B cell (primary cell): Measurements from ENCODE around the gene TXLNA. TPM values are rescaled to one million over a fixed set of nuclear protein-coding genes. Genes with fewer than 3 reads are reported as not detected.

ENCODE experiments used
- ATAC-seq: fragments of 200-7000 bp; cut with Tn5 transposase; one replicate; pipeline ENCODE4 v1.10.0; 2021; ENCODE audit warnings: low read depth, mild to moderate bottlenecking, moderate number of reproducible peaks, moderate library complexity
- CTCF ChIA-PET: fragments of 350-600 bp; sonication (Branson Sonifier 250); formaldehyde crosslinking; loops from one replicate; lab custom pipeline; 2021; ENCODE audit warnings: antibody characterized with exemption, inconsistent platforms; lab: Charles Lee
- POLR2A ChIA-PET: fragments of 350-600 bp; sonication (Branson Sonifier 250); formaldehyde crosslinking; loops from one replicate; lab custom pipeline; 2021; ENCODE audit warnings: antibody characterized with exemption; lab: Charles Lee
- DNase-seq: peaks from one replicate; pipeline ENCODE4 v3.0.0; 2013
- H2AFZ ChIP-seq: 2 replicates; pipeline ENCODE4 v1.6.1; 2012; ENCODE audit warnings: mild to moderate bottlenecking, low read depth, low read length; ENCODE audit not compliant: insufficient read depth, poor library complexity, severe bottlenecking
- H3K27ac ChIP-seq, 2 donors: 1 replicate in 1 of 2; 2 replicates in 1 of 2; pipeline ENCODE4 v1.5.1; 2012 to 2013; ENCODE audit warnings: low read length in 2 of 2, mild to moderate bottlenecking in 2 of 2, moderate library complexity in 1 of 2
- H3K27me3 ChIP-seq, 4 experiments: fragments of 200-600 bp in 1 of 4; sonication (generic) in 1 of 4; replicated peaks in 1 of 4; 1 replicate in 2 of 4; 2 replicates in 2 of 4; pipeline versions ENCODE4 v1.6.1 to v1.7.0; 2013 to 2016; ENCODE audit warnings: low read length in 3 of 4, mild to moderate bottlenecking in 2 of 4, mixed read lengths in 1 of 4, moderate library complexity in 1 of 4; ENCODE audit not compliant: insufficient read depth in 4 of 4, control insufficient read depth in 3 of 4; ENCODE audit errors: control extremely low read depth in 1 of 4
- H3K36me3 ChIP-seq, 2 experiments: replicated peaks in 1 of 2; 1 replicate in 1 of 2; 2 replicates in 1 of 2; pipeline versions ENCODE4 v1.6.1 to v1.7.1; 2013; ENCODE audit warnings: low read length in 1 of 2; ENCODE audit not compliant: insufficient read depth in 2 of 2, control insufficient read depth in 1 of 2; ENCODE audit errors: control extremely low read depth in 1 of 2, extremely low read depth in 1 of 2
- H3K4me1 ChIP-seq, 2 donors: fragments of 200-600 bp in 1 of 2; sonication (generic) in 1 of 2; 1 replicate in 1 of 2; 2 replicates in 1 of 2; pipeline versions ENCODE4 v1.5.1 to v1.6.1; 2013 to 2017; ENCODE audit warnings: low read length in 2 of 2; ENCODE audit not compliant: control insufficient read depth in 2 of 2, insufficient read depth in 2 of 2
- H3K4me2 ChIP-seq: replicated peaks from 2 replicates; pipeline ENCODE3; 2012; ENCODE audit warnings: mild to moderate bottlenecking, low read depth, low read length; ENCODE audit not compliant: poor library complexity, severe bottlenecking
- H3K4me3 ChIP-seq, 5 experiments: fragments of 200-600 bp in 1 of 5; sonication (generic) in 1 of 5; 1 replicate in 3 of 5; 2 replicates in 2 of 5; pipeline versions ENCODE4 v1.5.1 to v1.7.0; 2011 to 2016; ENCODE audit warnings: low read length in 4 of 5, mild to moderate bottlenecking in 4 of 5, low read depth in 2 of 5, control low read depth in 1 of 5, moderate library complexity in 1 of 5; ENCODE audit not compliant: insufficient read depth in 1 of 5; ENCODE audit errors: control extremely low read depth in 1 of 5, extremely low read depth in 1 of 5
- H3K79me2 ChIP-seq: fragments of 200-600 bp; sonication (generic); one replicate; pipeline ENCODE4 v1.6.0; 2016; ENCODE audit warnings: low read length; ENCODE audit not compliant: control insufficient read depth, insufficient read depth
- H3K9ac ChIP-seq: fragments of 200-600 bp; sonication (generic); 2 replicates; pipeline ENCODE4 v1.6.1; 2017; ENCODE audit warnings: mild to moderate bottlenecking, low read length, moderate library complexity
- H3K9me3 ChIP-seq, 3 donors: one replicate each; pipeline versions ENCODE4 v1.6.1 to v1.7.1; 2013; ENCODE audit warnings: low read length in 2 of 3; ENCODE audit not compliant: control insufficient read depth in 2 of 3, insufficient read depth in 1 of 3; ENCODE audit errors: control extremely low read depth in 1 of 3
- H4K20me1 ChIP-seq: 2 replicates; pipeline ENCODE4 v1.6.0; 2012; ENCODE audit warnings: mild to moderate bottlenecking, low read length; ENCODE audit not compliant: insufficient read depth, control insufficient read depth, poor library complexity, severe bottlenecking
- H3K27ac Mint-ChIP-seq: one replicate; pipeline ENCODE4 v1.8.0; 2021; ENCODE audit warnings: mixed read lengths
- H3K27me3 Mint-ChIP-seq: one replicate; pipeline ENCODE4 v1.8.0; 2021; ENCODE audit warnings: mixed read lengths
- H3K4me1 Mint-ChIP-seq: one replicate; pipeline ENCODE4 v1.8.0; 2021; ENCODE audit warnings: mixed read lengths
- H3K4me3 Mint-ChIP-seq: one replicate; pipeline ENCODE4 v1.8.0; 2021; ENCODE audit warnings: mixed read lengths
- H3K9me3 Mint-ChIP-seq: one replicate; pipeline ENCODE4 v1.8.0; 2022; ENCODE audit warnings: mixed read lengths; ENCODE audit not compliant: insufficient read depth
- CTCF ChIP-seq: fragments of 200-600 bp; IDR thresholded peaks from one replicate; pipeline ENCODE4 v1.8.0; 2022; ENCODE audit warnings: antibody characterized with exemption, mild to moderate bottlenecking
- EZH2 ChIP-seq: IDR thresholded peaks from 2 replicates; pipeline ENCODE4 v1.6.1; 2012; ENCODE audit warnings: borderline replicate concordance, low read depth, mild to moderate bottlenecking, moderate library complexity, low read length; ENCODE audit not compliant: insufficient read depth, poor library complexity, severe bottlenecking
- WGBS: methylation state at CpG from one replicate; pipeline ENCODE4 v1.1.5; 2013; ENCODE audit warnings: missing lambda C conversion rate; ENCODE audit not compliant: insufficient coverage; 5-methylcytosine and 5-hydroxymethylcytosine counted together
- intact Hi-C: fragments of 100-400 bp; cut with micrococcal nuclease; formaldehyde crosslinking; loops from one replicate; pipeline ENCODE4 v1.10.0; 2022
- polyA plus RNA-seq: library from polyadenylated mRNA; depleted of rRNA; stranded (reverse); fragments of >200 nt; gene quantifications from 2 replicates; pipeline ENCODE4 v1.2.3, GENCODE V29; 2012
- total RNA-seq, 2 donors: library from RNA; stranded (reverse); fragments of 120-200 nt in 1 of 2; gene quantifications; 1 replicate in 1 of 2; 2 replicates in 1 of 2; pipeline versions ENCODE4 v1.2.3 to v1.2.4, GENCODE V29; 2013 to 2022

Gene TXLNA
- total and polyA plus RNA-seq, 2 donors (not counting 1 experiment from before 2014, with no cell fraction given) = 23.0 to 38.3 TPM

- Mint-ChIP-seq H3K27ac (peak overlapping the region; percentile 24), H3K4me3 (no peak overlapping the region)
- ATAC-seq = no peak
Measured at GRCh38 chr1:32197074-32197473, 17.6 kb downstream of the TXLNA start.

DNA sequence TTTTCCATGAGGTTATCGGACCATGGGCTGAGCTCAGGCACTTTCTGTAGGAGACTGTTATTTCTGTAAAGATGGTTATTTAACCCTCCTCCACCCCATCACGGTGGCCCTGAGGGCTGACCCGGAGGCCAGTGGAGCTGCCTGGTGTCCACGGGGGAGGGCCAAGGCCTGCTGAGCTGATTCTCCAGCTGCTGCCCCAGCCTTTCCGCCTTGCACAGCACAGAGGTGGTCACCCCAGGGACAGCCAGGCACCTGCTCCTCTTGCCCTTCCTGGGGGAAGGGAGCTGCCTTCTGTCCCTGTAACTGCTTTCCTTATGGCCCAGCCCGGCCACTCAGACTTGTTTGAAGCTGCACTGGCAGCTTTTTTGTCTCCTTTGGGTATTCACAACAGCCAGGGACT lies 18.4 kb downstream of the TXLNA start:
- TF ChIP-seq CTCF (no peak), EZH2 (no peak)
- Histone ChIP-seq H3K9me3 (no peaks in the 10 kb centered on the region), H3K27me3 (no peaks in the 10 kb centered on the region), H3K4me1 (peaks cover 12 to 29% of the 10 kb centered on the region in 2 donors), H3K4me3 (no peak overlapping the region), H3K36me3 (peaks cover 4 to 40% of the 10 kb centered on the region in 2 experiments), H4K20me1 (no peaks in the 10 kb centered on the region), H3K27ac (no peak overlapping the region), H3K79me2 (no peaks in the 10 kb centered on the region), H3K4me2 (no peak overlapping the region), H2AFZ (no peak overlapping the region), H3K9ac (no peak overlapping the region)
- CTCF ChIA-PET = interaction anchor here (0.6 to 1.1 kb wide), 2 partner anchors 18 to 208 kb away, joined by 6 to 8 read pairs; no protein-coding TSS in a partner anchor
- Mint-ChIP-seq H3K4me3 (no peak overlapping the region), H3K27me3 (no peaks in the 10 kb centered on the region), H3K4me1 (peaks cover 23% of the 10 kb centered on the region), H3K27ac (no peak overlapping the region), H3K9me3 (no peaks in the 10 kb centered on the region)
- POLR2A ChIA-PET = interaction anchor here (0.6 kb wide), 1 partner anchor 125 kb away, joined by 3 read pairs; no protein-coding TSS in a partner anchor
- ATAC-seq (no peak), DNase-seq (no peak)
- intact Hi-C loops = no loop called here
- 93% methylated on average over 5 of the region's 6 CpGs for WGBS

More at GRCh38 chr1:32197074-32197473, 17.6 kb downstream of the TXLNA start:
- no peaks in the 10 kb centered on the region for H3K79me2 ChIP-seq
- no peaks in the 10 kb centered on the region for H4K20me1 ChIP-seq
- H3K36me3 ChIP-seq = peaks cover 4 to 48% of the 10 kb centered on the region in 2 experiments
- no peak overlapping the region for H3K4me3 ChIP-seq
- H3K27me3 ChIP-seq = no peaks in the 10 kb centered on the region
- no peak for DNase-seq
- H3K4me2 ChIP-seq = no peak overlapping the region
- intact Hi-C loops = no loop called here
- no peaks in the 10 kb centered on the region for H3K9me3 ChIP-seq
- peaks cover 8 to 26% of the 10 kb centered on the region in 2 donors for H3K4me1 ChIP-seq
- no CpG with 5 or more reads among the region's 1 CpG for WGBS
- H3K27me3 Mint-ChIP-seq = no peaks in the 10 kb centered on the region
- ChIA-PET CTCF (interaction anchor here (0.8 to 1.2 kb wide), 3 partner anchors 18 to 158 kb away, joined by 3 to 8 read pairs (median 3); partner anchors contain the start of gene KPNA6), POLR2A (no interaction called here)
- peaks cover 18% of the 10 kb centered on the region for H3K4me1 Mint-ChIP-seq
- no peak overlapping the region for H3K27ac ChIP-seq
- no peak overlapping the region for H2AFZ ChIP-seq
- TF ChIP-seq CTCF = no peak
- no peak for TF ChIP-seq EZH2
- H3K9me3 Mint-ChIP-seq = no peaks in the 10 kb centered on the region
- no peak overlapping the region for H3K9ac ChIP-seq
